Endometrial microvascular endothelial cells (primary cell): ENCODE data around the gene CITED4. TPM values are rescaled to one million over a fixed set of nuclear protein-coding genes. Genes with fewer than 3 reads are reported as not detected.

ENCODE experiments used
- in situ Hi-C: cut with HindIII; loops from 2 replicates; pipeline ENCODE4 v1.10.0; 2017; ENCODE audit warnings: low sequenced_read_pairs, low pct_unique_long_range_greater_than_20kb; ENCODE audit errors: inconsistent ontology term
- total RNA-seq: library from RNA; depleted of rRNA; stranded (reverse); fragments of >200 nt; gene quantifications from one replicate; pipeline ENCODE4 v1.2.3, GENCODE V29; 2015; ENCODE audit errors: inconsistent ontology term

Gene CITED4
- total RNA-seq, 1 donor from 2014 or later, result 64.0 TPM

- in situ Hi-C loops, result no loop called here
These were observed 4.4 kb downstream of the CITED4 start for GRCh38 chr1:40857737-40858136.

GRCh38 chr1:40856656-40857302 lies 5.4 kb downstream of the CITED4 start:
- in situ Hi-C loops, result no loop called here

GRCh38 chr1:40856116-40856515 lies 6.0 kb downstream of the CITED4 start:
- in situ Hi-C loops, result no loop called here

GRCh38 chr1:40855513-40855912 lies 6.7 kb downstream of the CITED4 start:
- in situ Hi-C loops, result no loop called here

GRCh38 chr1:40853885-40854170 lies 8.3 kb downstream of the CITED4 start:
- in situ Hi-C loops, result no loop called here

GRCh38 chr1:40853113-40853884 lies 8.9 kb downstream of the CITED4 start:
- in situ Hi-C loops, result no loop called here

- in situ Hi-C loops, result no loop called here
These were observed 10.5 kb downstream of the CITED4 start for GRCh38 chr1:40851643-40852042.

- in situ Hi-C loops, result no loop called here
These were observed 12.2 kb downstream of the CITED4 start for GRCh38 chr1:40849801-40850592.

- in situ Hi-C loops, result no loop called here
These were observed 13.5 kb downstream of the CITED4 start for GRCh38 chr1:40848530-40849189.

GRCh38 chr1:40847023-40847745 lies 15.0 kb downstream of the CITED4 start:
- in situ Hi-C loops, result no loop called here

- in situ Hi-C loops, result no loop called here
These were observed 16.3 kb downstream of the CITED4 start for GRCh38 chr1:40845895-40846294.

- in situ Hi-C loops, result no loop called here
These were observed 17.0 kb downstream of the CITED4 start for GRCh38 chr1:40844887-40845878.

GRCh38 chr1:40844079-40844478 lies 18.1 kb downstream of the CITED4 start:
- in situ Hi-C loops, result no loop called here

- in situ Hi-C loops, result no loop called here
These were observed 19.5 kb downstream of the CITED4 start for GRCh38 chr1:40842691-40843090.

GRCh38 chr1:40842207-40842606 lies 20.0 kb downstream of the CITED4 start:
- in situ Hi-C loops, result no loop called here

GRCh38 chr1:40841602-40842001 lies 20.6 kb downstream of the CITED4 start:
- in situ Hi-C loops, result no loop called here

GRCh38 chr1:40840526-40841323 lies 21.4 kb downstream of the CITED4 start:
- in situ Hi-C loops, result no loop called here
